Chondrocyte (in vitro differentiated cells): ENCODE measurements around the gene SIGLEC11. TPM values are rescaled to one million over a fixed set of nuclear protein-coding genes. Genes with fewer than 3 reads are reported as not detected.
"Not testable (repeated sequence)": the region's sequence is repeated elsewhere in the genome, so short reads cannot be mapped to it uniquely, and the experiment has no call there.

ENCODE experiments used
- DNase-seq: peaks from one replicate; pipeline ENCODE4 v3.0.0; 2021; ENCODE audit warnings: mixed read lengths, low spot score
- H3K27ac Mint-ChIP-seq: one replicate; pipeline ENCODE4 v1.8.0; 2021; ENCODE audit warnings: mild to moderate bottlenecking, moderate library complexity, mixed read lengths; ENCODE audit not compliant: unreplicated experiment
- H3K27me3 Mint-ChIP-seq: 2 replicates; pipeline ENCODE4 v1.8.0; 2021; ENCODE audit warnings: low read depth, mixed read lengths
- H3K36me3 Mint-ChIP-seq: 2 replicates; pipeline ENCODE4 v1.8.0; 2021; ENCODE audit warnings: low read depth, mixed read lengths
- H3K4me1 Mint-ChIP-seq: 2 replicates; pipeline ENCODE4 v1.8.0; 2021; ENCODE audit warnings: low read depth, mild to moderate bottlenecking, mixed read lengths
- H3K4me3 Mint-ChIP-seq: one replicate; pipeline ENCODE4 v1.8.0; 2021; ENCODE audit warnings: mild to moderate bottlenecking, moderate library complexity, mixed read lengths; ENCODE audit not compliant: unreplicated experiment
- H3K9me3 Mint-ChIP-seq: 2 replicates; pipeline ENCODE4 v1.8.0; 2021; ENCODE audit warnings: low read depth, mixed read lengths
- long read RNA-seq: library from polyadenylated mRNA; stranded (forward); transcript quantifications from one replicate; pipeline ENCODE4 v2.0.0, GENCODE V29; 2021
- total RNA-seq: library from RNA; stranded (reverse); gene quantifications from 3 replicates; pipeline ENCODE4 v1.2.1, GENCODE V29; 2021
- TF ChIP-seq, protein P1 (sequence below): fragments of 200-600 bp; sonication (generic); IDR thresholded peaks from 2 replicates; pipeline ENCODE4 v1.5.0; 2021; ENCODE audit warnings: antibody characterized with exemption, mild to moderate bottlenecking, moderate library complexity

The SIGLEC11 gene, protein sequence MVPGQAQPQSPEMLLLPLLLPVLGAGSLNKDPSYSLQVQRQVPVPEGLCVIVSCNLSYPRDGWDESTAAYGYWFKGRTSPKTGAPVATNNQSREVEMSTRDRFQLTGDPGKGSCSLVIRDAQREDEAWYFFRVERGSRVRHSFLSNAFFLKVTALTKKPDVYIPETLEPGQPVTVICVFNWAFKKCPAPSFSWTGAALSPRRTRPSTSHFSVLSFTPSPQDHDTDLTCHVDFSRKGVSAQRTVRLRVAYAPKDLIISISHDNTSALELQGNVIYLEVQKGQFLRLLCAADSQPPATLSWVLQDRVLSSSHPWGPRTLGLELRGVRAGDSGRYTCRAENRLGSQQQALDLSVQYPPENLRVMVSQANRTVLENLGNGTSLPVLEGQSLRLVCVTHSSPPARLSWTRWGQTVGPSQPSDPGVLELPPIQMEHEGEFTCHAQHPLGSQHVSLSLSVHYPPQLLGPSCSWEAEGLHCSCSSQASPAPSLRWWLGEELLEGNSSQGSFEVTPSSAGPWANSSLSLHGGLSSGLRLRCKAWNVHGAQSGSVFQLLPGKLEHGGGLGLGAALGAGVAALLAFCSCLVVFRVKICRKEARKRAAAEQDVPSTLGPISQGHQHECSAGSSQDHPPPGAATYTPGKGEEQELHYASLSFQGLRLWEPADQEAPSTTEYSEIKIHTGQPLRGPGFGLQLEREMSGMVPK
- not detected in 3 replicates for total RNA-seq
- long read RNA-seq, result 0 reads

DNA sequence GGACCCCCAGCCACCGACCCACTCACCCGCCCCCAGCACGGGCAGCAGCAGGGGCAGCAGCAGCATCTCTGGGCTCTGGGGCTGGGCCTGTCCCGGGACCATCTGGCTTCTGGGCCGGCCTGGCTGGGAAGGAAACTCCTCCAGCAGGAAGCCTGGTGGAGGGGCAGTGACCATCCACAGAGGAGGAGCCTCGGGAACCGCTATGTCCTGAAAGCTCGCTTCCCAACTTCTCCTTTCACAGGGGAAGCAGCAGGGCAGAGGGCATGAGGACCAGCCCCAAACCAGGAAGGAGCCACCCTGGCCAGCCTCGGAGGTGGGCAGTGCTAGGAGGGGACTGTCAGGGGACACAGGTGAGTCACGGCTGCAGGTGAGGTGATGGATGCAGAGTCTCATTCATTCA is at the start of gene SIGLEC11:
TSS of gene SIGLEC11 (minus strand) at position 193 of the 400 bp plus-strand sequence. CDS start at position 102, 91 bp downstream.
- H3K27me3 Mint-ChIP-seq, H3K27ac Mint-ChIP-seq, H3K36me3 Mint-ChIP-seq, H3K9me3 Mint-ChIP-seq, H3K4me3 Mint-ChIP-seq, H3K4me1 Mint-ChIP-seq: not testable (repeated sequence)
- DNase-seq, result peak; percentile 9

DNA sequence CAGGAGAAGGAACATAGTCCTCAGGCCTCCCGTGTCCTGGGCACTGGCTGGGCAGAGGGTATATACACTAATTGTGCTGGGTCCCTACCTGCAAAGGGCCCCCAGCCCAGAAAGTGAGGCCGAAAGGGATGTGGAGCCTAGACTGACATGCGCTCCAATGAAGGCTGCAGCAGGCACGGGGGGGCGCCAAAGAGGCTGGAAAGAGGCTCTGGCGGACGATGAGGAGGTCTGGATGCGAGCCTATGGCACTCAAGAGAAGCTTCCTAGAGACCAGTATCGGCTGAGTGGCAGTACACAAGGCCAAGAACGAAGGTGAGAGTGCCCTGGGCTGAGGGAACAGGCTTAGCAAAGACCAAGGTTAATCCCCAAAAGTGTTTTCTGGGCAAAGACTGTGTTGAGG is 47.6 kb upstream of the SIGLEC11 start:
- Mint-ChIP-seq H3K9me3 (no peaks in the 10 kb centered on the region), H3K4me3 (no peak overlapping the region), H3K36me3 (peaks cover 24% of the 10 kb centered on the region), H3K27ac (no peak overlapping the region), H3K4me1 (peaks cover 16% of the 10 kb centered on the region), H3K27me3 (no peaks in the 10 kb centered on the region)
- no peak for DNase-seq
- TF ChIP-seq, protein P1, sequence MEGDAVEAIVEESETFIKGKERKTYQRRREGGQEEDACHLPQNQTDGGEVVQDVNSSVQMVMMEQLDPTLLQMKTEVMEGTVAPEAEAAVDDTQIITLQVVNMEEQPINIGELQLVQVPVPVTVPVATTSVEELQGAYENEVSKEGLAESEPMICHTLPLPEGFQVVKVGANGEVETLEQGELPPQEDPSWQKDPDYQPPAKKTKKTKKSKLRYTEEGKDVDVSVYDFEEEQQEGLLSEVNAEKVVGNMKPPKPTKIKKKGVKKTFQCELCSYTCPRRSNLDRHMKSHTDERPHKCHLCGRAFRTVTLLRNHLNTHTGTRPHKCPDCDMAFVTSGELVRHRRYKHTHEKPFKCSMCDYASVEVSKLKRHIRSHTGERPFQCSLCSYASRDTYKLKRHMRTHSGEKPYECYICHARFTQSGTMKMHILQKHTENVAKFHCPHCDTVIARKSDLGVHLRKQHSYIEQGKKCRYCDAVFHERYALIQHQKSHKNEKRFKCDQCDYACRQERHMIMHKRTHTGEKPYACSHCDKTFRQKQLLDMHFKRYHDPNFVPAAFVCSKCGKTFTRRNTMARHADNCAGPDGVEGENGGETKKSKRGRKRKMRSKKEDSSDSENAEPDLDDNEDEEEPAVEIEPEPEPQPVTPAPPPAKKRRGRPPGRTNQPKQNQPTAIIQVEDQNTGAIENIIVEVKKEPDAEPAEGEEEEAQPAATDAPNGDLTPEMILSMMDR, result peak; percentile 50

DNA sequence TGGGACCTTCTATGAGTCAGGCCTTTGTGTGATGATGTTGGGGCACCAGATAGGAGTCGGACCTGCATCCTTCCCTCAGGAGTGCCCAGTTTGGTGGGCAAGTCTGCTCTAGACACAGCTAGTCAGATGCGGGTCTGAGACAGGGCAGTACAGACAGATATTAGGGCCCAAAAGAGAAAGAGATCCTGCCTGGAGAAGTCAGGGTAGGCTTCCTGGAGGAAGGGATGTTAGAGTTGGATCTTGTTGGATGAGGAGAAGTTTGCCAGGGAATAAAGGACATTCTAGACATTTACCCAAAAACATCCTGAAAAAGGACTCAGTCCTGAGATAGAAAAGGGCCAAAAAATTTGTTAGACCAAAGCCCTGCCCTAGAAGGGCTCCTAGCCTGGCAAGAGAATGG is 47.0 kb upstream of the SIGLEC11 start:
- TF ChIP-seq, protein P1, result no peak
- Mint-ChIP-seq H3K9me3 (no peaks in the 10 kb centered on the region), H3K27ac (no peak overlapping the region), H3K4me1 (peaks cover 17% of the 10 kb centered on the region), H3K27me3 (no peaks in the 10 kb centered on the region), H3K4me3 (no peak overlapping the region), H3K36me3 (peaks cover 19% of the 10 kb centered on the region)
- DNase-seq, result no peak

DNA sequence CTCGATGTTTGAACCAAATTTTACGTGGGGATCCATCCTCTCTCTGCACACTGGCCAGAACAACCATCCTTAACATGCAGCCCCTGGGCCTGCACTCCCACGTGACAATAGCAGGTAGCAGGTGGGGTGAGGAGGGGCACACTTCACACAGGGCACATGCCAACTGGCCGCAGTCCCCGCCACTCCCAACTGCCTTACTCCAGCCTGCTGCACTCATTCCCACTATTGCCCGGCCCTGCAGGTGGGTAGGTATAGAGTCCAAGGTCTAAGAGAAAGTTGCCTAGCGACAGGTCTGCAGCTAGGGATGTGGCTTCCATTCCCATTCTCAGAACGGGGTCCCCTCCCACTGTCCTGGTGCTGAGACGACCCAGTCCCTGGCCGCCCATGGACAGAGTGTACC is 46.2 kb upstream of the SIGLEC11 start:
- TF ChIP-seq, protein P1, result no peak
- DNase-seq, result no peak

DNA sequence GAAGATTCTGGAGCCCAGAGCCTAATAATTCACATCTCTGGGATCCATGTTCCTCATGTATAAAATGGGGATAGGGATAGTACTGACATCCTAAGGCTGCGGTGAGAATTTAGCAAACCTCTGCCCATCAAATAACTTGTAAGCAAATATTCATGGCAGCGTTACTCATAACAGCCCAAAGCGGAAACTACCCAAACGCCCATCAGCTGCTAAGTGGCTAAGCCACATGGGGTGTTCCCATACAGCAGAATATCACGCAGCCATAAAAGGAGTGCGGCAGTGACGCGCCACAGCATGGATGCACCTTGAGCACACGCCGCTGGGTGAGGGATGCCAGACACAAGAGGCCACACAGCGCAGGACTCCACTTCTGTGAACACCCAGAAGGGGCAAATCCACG is 44.5 kb upstream of the SIGLEC11 start:
- TF ChIP-seq, protein P1, result no peak
- Mint-ChIP-seq H3K4me3 (no peak overlapping the region), H3K36me3 (peaks cover 23% of the 10 kb centered on the region), H3K27ac (no peak overlapping the region), H3K9me3 (no peaks in the 10 kb centered on the region), H3K4me1 (peaks cover 17% of the 10 kb centered on the region), H3K27me3 (no peaks in the 10 kb centered on the region)
- no peak for DNase-seq

More for the DNA sequence above, 46.2 kb upstream of the SIGLEC11 start:
- no peaks in the 10 kb centered on the region for H3K9me3 Mint-ChIP-seq
- H3K27me3 Mint-ChIP-seq, result no peaks in the 10 kb centered on the region
- peaks cover 17% of the 10 kb centered on the region for H3K4me1 Mint-ChIP-seq
- H3K4me3 Mint-ChIP-seq, result no peak overlapping the region
- H3K27ac Mint-ChIP-seq, result no peak overlapping the region
- peaks cover 19% of the 10 kb centered on the region for H3K36me3 Mint-ChIP-seq
